RKO (cell line): ENCODE data around the gene GALE.

Experiments used
- DNase-seq: peaks from one replicate; pipeline ENCODE4 v3.0.0-alpha.2; 2016; ENCODE audit warnings: low spot score

Gene GALE

DNA sequence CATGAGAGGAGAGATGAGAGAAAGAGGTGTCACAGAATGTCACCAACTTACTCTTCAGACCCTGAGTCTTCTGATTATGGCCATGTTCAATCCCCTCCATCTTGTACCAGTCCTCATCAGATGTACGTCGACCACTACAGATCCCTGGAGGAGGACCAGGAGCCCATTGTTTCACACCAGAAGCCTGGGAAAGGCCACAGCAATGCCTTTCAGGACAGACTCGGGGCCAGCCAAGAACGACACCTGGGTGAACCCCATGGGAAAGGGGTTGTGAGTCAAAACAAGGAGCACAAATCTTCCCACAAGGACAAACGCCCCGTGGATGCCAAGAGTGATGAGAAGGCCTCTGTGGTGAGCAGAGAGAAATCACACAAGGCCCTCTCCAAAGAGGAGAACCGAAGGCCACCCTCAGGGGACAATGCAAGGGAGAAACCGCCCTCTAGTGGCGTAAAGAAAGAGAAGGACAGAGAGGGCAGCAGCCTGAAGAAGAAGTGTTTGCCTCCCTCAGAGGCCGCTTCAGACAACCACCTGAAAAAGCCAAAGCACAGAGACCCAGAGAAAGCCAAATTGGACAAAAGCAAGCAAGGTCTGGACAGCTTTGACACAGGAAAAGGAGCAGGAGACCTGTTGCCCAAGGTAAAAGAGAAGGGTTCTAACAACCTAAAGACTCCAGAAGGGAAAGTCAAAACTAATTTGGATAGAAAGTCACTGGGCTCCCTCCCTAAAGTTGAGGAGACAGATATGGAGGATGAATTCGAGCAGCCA lies 49.3 kb downstream of the GALE start:
- DNase-seq: peak; percentile 68

GRCh38 chr1:23748016-23748415 lies 52.5 kb downstream of the GALE start:
- peak; percentile 19 for DNase-seq
